ENCODE results near the gene CLEC16A.

GRCh38 chr16:11157143-11157542 lies 212.8 kb downstream of the CLEC16A start:
- TF ChIP-seq CTCF (IDR thresholded peaks at IDR 0.05): no peak
- no peak for TF ChIP-seq EZH2 (IDR thresholded peaks at IDR 0.05; ENCODE audit: borderline replicate concordance, insufficient read depth, low read depth, low read length, poor library complexity, severe bottlenecking)
